Cardiac fibroblast (primary cell): ENCODE results near the gene PIEZO2.
A peak's percentile ranks its signal among the peaks of the same experiment; 100 is the strongest.

Source experiments
- DNase-seq, 2 donors: peaks; one replicate each; pipeline versions ENCODE4 v3.0.0 to v3.0.0-alpha.2; 2010; ENCODE audit warnings: low read depth in 2 of 2
- H3K4me3 ChIP-seq, 2 donors: replicated peaks in 1 of 2; 1 replicate in 1 of 2; 2 replicates in 1 of 2; pipeline ENCODE4 v1.5.1; 2011; ENCODE audit warnings: low read depth in 2 of 2, low read length in 2 of 2, mild to moderate bottlenecking in 2 of 2, moderate library complexity in 1 of 2
- CTCF ChIP-seq: IDR thresholded peaks from one replicate; pipeline ENCODE4 v1.5.1; 2011; ENCODE audit warnings: low read depth, mild to moderate bottlenecking, low read length, inconsistent platforms

Gene PIEZO2

GRCh38 chr18:11072632-11073031 is 76.7 kb downstream of the PIEZO2 start:
- no peak overlapping the region for H3K4me3 ChIP-seq
- TF ChIP-seq CTCF: no peak
- no peak for DNase-seq

GRCh38 chr18:11071300-11071699 is 78.1 kb downstream of the PIEZO2 start:
- peak in 1 of 2 donors; percentile 11 for DNase-seq
- TF ChIP-seq CTCF: no peak
- H3K4me3 ChIP-seq: no peak overlapping the region

- H3K4me3 ChIP-seq: no peak overlapping the region
- no peak for TF ChIP-seq CTCF
- DNase-seq: no peak
These were observed 78.8 kb downstream of the PIEZO2 start for GRCh38 chr18:11070593-11070992.

GRCh38 chr18:11066038-11066437 is 83.3 kb downstream of the PIEZO2 start:
- no peak for TF ChIP-seq CTCF
- no peak overlapping the region for H3K4me3 ChIP-seq
- DNase-seq: no peak

GRCh38 chr18:11064727-11065460 is 84.5 kb downstream of the PIEZO2 start:
- DNase-seq: no peak
- TF ChIP-seq CTCF: no peak
- no peak overlapping the region for H3K4me3 ChIP-seq

GRCh38 chr18:11064106-11064505 is 85.3 kb downstream of the PIEZO2 start:
- H3K4me3 ChIP-seq: no peak overlapping the region
- no peak for TF ChIP-seq CTCF
- no peak for DNase-seq

- no peak for DNase-seq
- TF ChIP-seq CTCF: no peak
- no peak overlapping the region for H3K4me3 ChIP-seq
These were observed 93.6 kb downstream of the PIEZO2 start for GRCh38 chr18:11055721-11056120.
